EL (cell line): ENCODE data around the gene PANK4.
"Not testable (repeated sequence)": the region's sequence is repeated elsewhere in the genome, so short reads cannot be mapped to it uniquely, and the experiment has no call there.

Source experiments
- DNase-seq: peaks from one replicate; pipeline ENCODE4 v3.0.0-alpha.2; 2016

Gene PANK4

DNA sequence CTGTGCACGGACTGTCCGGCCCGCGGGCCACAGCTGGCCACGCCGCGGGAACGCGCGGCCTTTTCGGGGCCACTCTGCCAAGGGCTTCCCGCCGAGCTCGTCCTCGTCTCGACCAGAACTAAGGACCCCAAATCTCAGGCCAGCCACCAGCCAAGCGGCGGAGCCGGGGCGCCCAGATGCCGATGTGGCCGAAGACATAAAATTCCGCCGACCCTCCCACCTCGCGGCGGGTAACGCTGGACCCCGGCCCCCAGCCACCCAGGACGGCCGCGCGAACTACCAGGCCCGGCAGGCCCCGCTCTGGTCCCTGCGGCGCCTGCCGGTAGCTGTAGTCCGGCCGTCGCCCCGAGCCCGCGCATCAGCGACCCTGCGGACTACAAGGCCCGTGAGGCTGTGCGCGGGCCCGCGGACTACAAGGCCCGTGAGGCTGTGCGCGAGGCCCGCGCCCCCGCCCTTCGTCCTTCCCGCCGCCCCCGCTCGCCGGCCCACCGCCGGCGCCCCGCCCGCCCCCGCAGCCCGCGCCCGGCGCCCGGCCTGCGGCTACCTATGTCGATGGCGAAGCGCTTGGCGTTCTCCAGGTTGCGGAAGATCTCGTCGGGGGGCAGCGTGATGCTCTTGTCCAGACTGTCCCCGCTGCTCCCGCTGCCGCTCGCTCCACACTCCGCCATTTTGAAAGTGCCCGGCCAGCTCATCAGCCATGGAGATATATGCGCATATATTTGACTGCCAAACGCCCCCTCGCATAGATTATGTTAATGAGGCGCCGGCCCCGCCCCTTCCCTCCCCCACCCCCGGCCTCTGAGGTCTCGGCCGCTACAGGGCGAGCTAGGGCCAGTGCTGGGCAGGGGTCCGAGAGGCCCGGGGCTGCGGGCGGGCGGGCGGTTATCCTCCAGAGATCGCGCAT lies at the start of gene PANK4:
Gene PANK4, minus strand, starts transcription at position 677 of the 904 bp plus-strand sequence. Its CDS starts 9 bp downstream, at position 668.
- peak; percentile 94 for DNase-seq

DNA sequence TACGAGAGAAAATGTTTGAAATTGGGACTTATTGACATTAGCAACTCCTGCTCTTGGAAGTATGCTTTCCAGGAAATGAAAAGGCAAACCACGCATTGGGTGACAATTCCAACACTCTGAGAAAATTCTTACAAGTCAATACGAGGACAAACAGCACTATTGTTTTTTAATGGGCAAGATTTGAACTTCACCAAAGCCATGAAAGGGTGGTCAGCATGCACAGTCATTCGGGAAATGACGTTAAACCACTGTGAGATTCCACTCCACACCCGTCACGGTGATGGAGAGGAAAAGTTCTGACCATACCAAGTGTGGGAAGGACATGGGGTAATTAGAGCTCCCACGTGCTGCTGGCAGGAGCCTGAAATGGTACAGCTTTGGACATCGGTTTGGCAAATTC lies 48.0 kb upstream of the PANK4 start:
- no peak for DNase-seq

DNA sequence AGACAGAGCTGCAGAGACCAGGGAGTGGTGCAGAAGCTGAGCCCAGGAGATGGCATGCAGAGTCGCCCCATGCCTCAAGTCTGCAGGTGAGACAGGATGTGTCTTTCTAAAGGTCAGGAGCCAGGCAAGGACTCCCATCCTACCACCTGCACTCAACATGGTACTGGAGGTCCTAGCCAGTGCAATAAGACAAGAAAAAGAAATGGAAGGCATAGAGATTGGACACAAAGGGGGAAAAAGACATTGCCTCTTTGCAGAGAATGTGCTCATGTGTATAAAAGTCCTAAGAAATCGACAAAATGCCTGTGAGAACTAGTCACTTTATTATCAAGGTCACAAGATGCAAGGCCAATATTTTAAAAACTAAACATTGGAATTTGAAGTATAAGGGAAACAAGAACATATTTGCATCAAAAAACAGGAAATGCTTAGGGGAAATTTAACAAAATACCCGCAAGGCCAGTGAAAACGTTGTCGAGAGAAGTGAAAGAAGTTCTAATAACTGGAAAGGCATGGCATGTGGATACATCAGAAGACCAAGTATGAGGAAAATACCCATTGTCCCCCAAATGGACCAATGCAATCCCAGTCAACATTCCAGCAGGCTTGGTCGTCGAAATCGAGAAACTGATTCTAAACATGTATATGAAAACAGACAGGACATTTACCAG lies 47.0 kb upstream of the PANK4 start:
- DNase-seq: no peak

- no peak for DNase-seq
Measured at GRCh38 chr1:2571348-2571747, 45.0 kb upstream of the PANK4 start.

DNA sequence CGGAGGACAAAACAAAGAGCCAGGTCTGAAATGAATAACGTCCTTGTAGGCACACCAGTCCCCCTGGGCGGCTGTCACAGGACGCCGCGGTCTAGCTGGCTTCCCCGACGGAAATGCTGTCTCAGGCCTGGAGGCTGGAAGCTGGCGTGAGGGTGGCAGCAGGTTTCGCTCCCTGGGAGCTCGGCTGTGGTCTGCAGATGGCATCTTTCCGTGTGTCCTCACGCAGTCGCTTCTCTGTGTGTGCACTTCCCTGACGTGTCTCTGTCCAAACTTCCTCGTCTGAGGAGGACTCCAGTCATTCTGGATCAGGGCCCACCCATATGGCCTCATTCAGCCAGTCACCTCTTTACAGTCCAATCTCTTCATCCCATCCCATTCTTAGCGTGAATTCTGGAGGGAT lies 43.9 kb upstream of the PANK4 start:
- DNase-seq: no peak

GRCh38 chr1:2569703-2570102 lies 43.3 kb upstream of the PANK4 start:
- not testable (repeated sequence) for DNase-seq

DNA sequence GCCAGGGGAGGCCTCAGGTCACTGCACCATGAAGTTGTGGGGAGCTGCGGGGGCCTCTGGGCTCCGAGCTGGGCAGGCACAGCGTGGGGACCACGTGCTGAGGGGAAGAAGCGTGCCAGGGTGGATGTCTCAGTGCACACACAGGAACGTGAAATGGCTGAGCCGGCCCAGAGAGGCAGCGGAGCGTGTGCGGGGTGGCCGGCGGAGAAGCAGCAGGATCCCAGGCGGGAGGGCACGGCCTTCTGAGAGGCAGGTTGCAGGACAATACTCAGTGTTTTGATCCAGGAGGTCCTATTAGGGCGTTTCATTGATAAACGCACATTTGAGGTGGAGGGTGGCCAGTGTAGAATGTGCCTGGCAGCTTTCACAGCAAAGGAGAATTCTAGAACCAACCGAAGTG lies 42.7 kb upstream of the PANK4 start:
- DNase-seq: no peak

- DNase-seq: not testable (repeated sequence)
Measured at GRCh38 chr1:2568187-2568816, 41.9 kb upstream of the PANK4 start.

- no peak for DNase-seq
Measured at GRCh38 chr1:2567083-2567679, 40.8 kb upstream of the PANK4 start.

DNA sequence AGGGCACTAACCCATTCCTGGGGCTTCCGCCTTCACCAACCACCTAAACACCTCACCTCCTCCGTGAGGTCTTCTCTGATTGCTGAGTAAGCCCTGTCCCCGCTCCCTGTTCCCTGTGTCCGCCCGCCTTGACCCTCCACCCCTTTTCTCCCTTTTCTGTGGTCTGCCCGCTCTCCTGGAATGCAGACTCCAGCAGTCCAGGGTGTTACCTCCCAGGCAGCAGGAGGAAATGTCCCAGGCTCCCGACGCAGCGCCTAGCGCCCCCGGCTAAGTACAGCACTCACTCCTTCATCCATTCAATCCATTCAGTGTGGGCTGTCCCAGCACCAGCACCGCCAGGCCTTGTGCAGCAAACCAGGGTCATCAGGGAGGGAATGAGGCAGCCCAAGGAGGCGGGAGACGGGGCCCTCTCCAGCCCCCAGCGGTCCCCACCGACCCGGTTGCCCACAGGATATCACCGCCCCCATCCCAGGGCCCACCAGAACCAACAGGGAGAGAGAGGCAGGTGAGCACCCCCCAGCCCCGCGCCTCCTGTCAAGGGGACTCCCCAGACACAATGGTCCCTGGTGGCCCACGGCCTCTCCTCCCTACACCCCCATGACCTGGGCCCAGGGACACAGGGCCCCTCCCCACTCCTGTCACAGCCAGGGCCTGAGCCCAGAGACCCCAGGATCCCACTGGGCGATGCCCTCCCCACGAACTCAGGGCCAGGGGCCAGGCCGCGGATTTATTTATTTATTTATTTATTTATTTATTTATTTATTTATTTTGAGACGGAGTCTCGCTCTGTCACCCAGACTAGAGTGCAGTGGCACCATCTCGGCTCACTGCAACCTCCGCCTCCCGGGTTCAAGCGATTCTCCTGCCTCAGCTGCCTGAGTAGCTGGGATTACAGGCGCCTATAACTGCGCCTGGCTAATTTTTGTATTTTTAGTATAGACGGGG lies 40.0 kb upstream of the PANK4 start:
- peak; percentile 48 for DNase-seq

DNA sequence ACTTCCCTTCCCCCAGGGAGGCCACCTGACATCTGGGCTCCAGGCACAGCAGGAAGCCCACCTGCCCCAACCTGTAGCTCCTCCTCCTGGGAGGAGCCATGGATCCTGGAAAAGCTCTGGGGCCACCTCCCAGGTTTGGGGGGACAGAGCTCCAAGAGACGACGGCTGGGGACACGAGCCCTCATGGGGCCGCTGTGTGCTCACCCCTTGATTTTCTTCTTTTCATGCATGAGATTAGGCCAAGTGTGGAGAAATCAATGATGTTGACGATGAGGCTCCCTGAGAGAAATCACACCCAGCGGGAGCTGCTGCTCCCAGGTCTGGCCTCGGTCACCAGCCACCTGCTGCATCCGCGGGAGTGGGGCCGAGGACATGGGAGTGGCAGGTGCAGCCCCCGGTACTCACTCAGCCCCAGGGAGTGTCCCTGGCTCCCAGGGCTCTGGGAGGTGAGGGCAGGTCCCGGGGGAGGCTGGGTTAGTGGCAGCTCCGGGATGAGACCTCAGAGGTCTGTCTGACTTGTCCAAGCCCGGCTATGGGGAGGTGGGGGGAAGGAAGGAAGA lies 38.5 kb upstream of the PANK4 start:
- DNase-seq: no peak

DNA sequence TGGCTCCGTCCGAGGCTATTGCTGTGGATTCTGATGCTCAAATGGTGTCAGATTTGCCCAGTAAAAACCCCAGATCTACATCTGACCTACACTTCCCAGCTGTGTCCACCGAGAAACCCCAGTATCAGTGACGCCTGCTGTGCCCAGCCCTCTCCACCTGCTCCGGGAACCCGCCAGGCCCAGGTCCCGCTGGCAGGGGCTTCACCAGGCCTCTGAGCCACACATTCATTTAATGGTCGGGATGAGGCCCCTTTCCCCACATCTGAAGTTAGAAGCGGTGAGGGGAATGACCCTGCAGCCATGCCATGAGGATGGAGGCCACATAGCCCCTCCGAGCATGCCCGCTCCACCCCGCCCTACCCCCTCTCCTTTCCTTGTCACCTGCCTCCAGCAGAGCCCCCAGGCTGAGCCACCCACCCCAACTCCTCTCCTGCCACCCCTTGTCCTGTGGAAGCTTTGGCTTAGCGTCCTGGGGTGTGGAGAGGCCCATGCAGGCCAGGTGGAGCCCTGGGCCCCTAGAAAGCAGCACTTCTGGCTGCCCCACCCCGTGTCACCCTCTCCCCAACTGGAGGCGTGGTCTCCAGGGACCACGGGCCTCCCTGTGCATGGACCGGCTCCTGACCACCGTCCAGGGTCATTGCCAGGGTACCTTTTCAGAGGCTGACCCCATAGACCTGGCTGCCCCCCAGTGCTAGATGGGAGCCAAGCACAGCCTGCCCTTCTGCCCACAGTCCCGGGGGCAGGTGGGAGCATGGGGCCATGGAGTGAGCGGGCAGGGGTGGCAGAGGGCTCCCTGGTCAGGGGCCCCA lies 37.8 kb upstream of the PANK4 start:
- no peak for DNase-seq

DNA sequence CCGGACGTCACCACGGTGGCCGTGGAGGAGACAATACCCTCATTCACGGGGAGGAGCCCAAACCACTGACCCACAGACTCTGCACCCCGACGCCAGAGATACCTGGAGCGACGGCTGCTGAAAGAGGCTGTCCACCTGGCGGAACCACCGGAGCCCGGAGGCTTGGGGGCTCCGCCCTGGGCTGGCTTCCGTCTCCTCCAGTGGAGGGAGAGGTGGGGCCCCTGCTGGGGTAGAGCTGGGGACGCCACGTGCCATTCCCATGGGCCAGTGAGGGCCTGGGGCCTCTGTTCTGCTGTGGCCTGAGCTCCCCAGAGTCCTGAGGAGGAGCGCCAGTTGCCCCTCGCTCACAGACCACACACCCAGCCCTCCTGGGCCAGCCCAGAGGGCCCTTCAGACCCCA lies 36.8 kb upstream of the PANK4 start:
- DNase-seq: no peak

DNA sequence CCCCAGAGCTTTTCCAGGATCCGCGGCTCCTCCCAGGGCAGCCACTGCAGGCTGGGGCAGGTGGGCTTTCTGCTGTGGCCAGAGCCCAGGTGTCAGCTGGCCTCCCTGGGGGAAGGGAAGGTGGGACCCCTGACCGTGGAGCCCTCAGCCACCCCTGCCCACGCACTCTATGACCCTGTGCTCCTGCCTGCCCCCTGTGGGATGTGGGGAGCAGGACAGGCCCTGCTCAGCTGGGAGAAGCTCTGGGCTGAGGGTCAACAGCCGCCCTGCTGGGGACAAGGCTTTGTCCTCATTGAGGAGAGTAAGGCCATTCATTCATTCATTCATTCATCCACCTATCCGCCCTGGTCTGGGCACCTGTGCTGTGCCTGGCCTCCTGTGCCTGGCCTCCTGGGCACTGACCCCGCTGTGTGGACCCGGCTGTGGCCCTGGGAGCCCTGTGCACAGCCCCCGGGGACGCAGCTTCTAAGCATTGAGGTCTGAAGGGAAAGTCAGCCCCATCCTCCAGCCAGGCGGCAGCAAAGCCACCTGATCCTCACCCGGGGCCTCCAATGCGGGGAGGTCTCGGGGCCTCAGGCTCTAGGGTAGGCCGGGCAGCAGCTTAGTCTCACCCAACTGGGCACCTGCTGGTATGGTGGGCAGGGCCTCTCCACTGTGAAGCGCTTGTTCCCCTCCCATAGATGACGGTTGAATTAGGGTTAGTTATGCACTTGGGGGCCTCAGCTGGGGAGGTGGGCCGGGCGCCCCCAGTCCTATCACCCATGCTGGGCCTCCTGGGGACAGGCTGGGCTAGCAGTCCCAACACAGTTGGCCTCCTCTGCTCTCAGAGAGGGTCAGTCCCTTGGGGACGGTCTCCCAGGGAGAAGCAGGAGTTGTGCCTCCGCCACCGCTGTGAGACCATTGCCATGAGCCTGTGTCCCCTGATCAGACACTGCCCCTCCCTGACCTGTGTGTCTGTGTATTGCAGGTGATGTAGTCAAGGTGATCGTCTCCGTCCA lies 35.8 kb upstream of the PANK4 start:
- no peak for DNase-seq

DNA sequence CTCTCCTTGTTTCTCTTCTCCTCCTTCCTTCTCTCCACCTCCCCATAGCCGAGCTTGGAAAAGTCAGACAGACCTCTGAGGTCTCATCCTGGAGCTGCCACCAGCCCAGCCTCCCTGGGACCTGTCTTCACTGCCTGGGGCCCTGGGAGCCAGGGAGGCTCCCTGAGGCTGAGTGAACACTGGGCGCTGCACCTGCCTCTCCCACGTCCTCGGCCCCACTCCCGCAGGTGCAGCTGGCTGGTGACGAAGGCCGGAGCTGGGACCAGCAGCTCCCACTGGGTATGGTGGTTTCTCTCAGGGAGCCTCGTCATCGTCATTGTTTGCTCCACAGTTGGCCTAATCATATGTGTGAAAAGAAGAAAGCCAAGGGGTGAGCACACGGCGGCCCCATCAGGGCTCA lies 35.0 kb upstream of the PANK4 start:
- DNase-seq: no peak

DNA sequence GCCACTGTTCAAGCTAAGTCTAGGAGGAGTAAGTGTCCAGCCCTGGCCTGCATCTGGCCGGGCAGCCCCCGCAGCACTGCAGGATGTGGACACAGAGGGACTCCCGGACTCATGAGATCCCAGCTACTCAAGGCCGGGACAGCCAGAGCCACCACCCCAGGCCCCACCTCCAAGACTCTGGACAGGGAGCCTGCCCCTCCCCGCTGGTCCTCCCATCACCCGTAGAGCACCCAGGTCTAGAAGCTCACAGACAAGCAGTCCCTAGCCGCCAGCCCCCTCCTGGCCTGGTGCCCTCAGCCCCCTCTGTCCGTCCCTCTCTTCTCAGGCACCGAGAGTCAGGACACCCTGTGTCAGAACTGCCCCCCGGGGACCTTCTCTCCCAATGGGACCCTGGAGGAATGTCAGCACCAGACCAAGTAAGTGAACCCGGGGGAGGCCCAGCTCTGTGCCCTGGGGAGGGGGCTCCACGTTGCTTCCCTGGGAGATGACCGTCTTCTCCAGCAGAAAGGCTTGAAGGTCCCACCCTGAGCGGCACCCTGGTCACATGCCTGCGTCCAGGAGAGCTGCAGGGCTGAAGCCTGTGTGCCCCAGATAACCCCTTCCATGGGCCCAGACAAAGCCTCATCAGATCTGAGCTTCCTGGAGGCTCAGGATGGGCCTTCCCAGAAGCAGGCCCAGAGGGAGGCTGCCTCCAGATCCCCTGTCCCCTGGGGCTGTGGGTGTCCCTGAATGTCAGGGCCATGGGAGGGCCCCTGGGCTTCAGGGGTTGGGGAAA lies 34.1 kb upstream of the PANK4 start:
- no peak for DNase-seq

DNA sequence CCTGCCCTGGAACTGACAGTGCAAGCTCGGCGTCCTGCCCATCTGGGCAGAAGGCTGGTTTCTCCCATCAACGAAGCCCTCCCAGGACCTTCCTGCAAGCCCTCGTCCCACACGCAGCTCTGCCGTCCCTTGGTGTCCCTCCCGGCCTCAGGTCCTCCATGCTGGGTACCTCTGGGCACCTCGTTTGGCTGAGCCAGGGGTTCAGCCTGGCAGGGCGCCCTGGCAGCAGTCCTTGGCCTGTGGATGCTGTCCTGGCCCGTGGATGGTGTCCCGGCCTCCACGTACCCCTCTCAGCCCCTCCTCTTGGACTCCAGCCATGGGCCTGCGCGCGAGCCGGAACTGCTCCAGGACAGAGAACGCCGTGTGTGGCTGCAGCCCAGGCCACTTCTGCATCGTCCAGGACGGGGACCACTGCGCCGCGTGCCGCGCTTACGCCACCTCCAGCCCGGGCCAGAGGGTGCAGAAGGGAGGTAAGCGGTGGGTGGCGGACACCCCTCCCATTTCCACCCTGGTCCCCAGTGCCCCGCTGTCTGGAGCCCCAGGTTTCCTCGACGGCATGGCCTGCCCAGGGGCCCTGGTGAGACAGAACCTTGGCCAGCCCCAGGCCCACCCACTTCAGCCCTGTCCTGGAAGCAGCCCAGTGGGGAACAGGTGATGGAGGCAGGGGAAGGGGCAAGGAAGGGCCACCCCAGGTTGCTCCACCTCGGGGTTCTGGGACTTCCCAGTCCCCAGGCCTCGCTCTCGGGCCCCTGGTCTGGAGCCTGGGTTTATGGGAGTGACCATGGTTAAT lies 33.3 kb upstream of the PANK4 start:
- DNase-seq: no peak

- no peak for DNase-seq
Measured at GRCh38 chr1:2558861-2559260, 32.5 kb upstream of the PANK4 start.
